IMR-90 (cell line): ENCODE data around the gene BNIP2. TPM values are rescaled to one million over a fixed set of nuclear protein-coding genes. Genes with fewer than 3 reads are reported as not detected.

Experiments
- ATAC-seq: fragments of 200-7000 bp; cut with Tn5 transposase; 2 replicates; pipeline ENCODE4 v1.9.1; 2020; ENCODE audit warnings: low read depth, mild to moderate bottlenecking, moderate library complexity
- BruUV-seq: library from RNA; stranded (reverse); fragments of 400-500 nt; replicated peaks from 2 replicates; lab custom pipeline; 2021; lab: Mats Ljungman, UMichigan
- CTCF ChIA-PET: fragments of 300-600 bp; formaldehyde crosslinking; extraction: SDS; loops from one replicate; lab custom pipeline; 2021; ENCODE audit warnings: antibody characterized with exemption; lab: Yijun Ruan, JAX
- POLR2A ChIA-PET: fragments of 300-600 bp; sonication (Branson Sonifier 250); formaldehyde crosslinking; loops from one replicate; lab custom pipeline; 2022; ENCODE audit warnings: antibody characterized with exemption; ENCODE audit not compliant: unreplicated experiment; lab: Charles Lee
- DNase-seq: peaks from one replicate; pipeline ENCODE4 v3.0.0; 2013
- H2AFZ ChIP-seq: replicated peaks from 2 replicates; pipeline ENCODE3; 2013; ENCODE audit warnings: low read length, mild to moderate bottlenecking; ENCODE audit not compliant: poor library complexity
- H2AK5ac ChIP-seq: 2 replicates; pipeline ENCODE4 v1.6.1; 2013; ENCODE audit warnings: low read depth, low read length, inconsistent platforms
- H2AK9ac ChIP-seq: replicated peaks from 2 replicates; pipeline ENCODE3; 2013; ENCODE audit warnings: mild to moderate bottlenecking, low read depth, low read length, moderate library complexity; ENCODE audit not compliant: poor library complexity
- H2BK120ac ChIP-seq: 2 replicates; pipeline ENCODE4 v1.6.1; 2013; ENCODE audit warnings: low read depth, low read length, inconsistent platforms
- H2BK15ac ChIP-seq: 3 replicates; pipeline ENCODE4 v1.6.1; 2013; ENCODE audit warnings: low read depth, low read length, inconsistent platforms
- H2BK20ac ChIP-seq: 2 replicates; pipeline ENCODE4 v1.6.1; 2013; ENCODE audit warnings: low read depth, mild to moderate bottlenecking, inconsistent platforms, low read length, moderate library complexity
- H2BK5ac ChIP-seq: 2 replicates; pipeline ENCODE4 v1.6.1; 2013; ENCODE audit warnings: mild to moderate bottlenecking, low read depth, low read length, inconsistent platforms; ENCODE audit not compliant: poor library complexity, severe bottlenecking
- H3K14ac ChIP-seq: replicated peaks from 2 replicates; pipeline ENCODE4 v1.6.1; 2013; ENCODE audit warnings: low read depth, low read length, inconsistent platforms
- H3K18ac ChIP-seq: 2 replicates; pipeline ENCODE4 v1.6.1; 2013; ENCODE audit warnings: low read depth, low read length, control low read depth
- H3K23ac ChIP-seq: 2 replicates; pipeline ENCODE4 v1.6.1; 2013; ENCODE audit warnings: low read depth, low read length, inconsistent platforms
- H3K27ac ChIP-seq: 2 replicates; pipeline ENCODE4 v1.5.1; 2013; ENCODE audit warnings: mild to moderate bottlenecking, control low read depth, low read length; ENCODE audit not compliant: insufficient read depth
- H3K27me3 ChIP-seq: 2 replicates; pipeline ENCODE4 v1.6.1; 2013; ENCODE audit warnings: low read length; ENCODE audit not compliant: control insufficient read depth, insufficient read depth
- H3K36me3 ChIP-seq: 2 replicates; pipeline ENCODE4 v1.6.1; 2013; ENCODE audit warnings: low read length, mixed read lengths; ENCODE audit not compliant: control insufficient read depth, insufficient read depth
- H3K4ac ChIP-seq: 2 replicates; pipeline ENCODE4 v1.6.1; 2013; ENCODE audit warnings: low read depth, low read length, inconsistent platforms
- H3K4me1 ChIP-seq: 2 replicates; pipeline ENCODE4 v1.6.1; 2013; ENCODE audit warnings: low read length, mixed read lengths; ENCODE audit not compliant: control insufficient read depth, insufficient read depth
- H3K4me2 ChIP-seq: 2 replicates; pipeline ENCODE4 v1.6.1; 2013; ENCODE audit warnings: low read depth, mild to moderate bottlenecking, control low read depth, low read length, moderate library complexity
- H3K4me3 ChIP-seq: 2 replicates; pipeline ENCODE4 v1.5.1; 2013; ENCODE audit warnings: low read depth, mild to moderate bottlenecking, control low read depth, low read length, moderate library complexity; ENCODE audit not compliant: insufficient read depth
- H3K56ac ChIP-seq: 2 replicates; pipeline ENCODE4 v1.6.1; 2013; ENCODE audit warnings: low read length, inconsistent platforms; ENCODE audit not compliant: insufficient read depth; ENCODE audit errors: extremely low read depth
- H3K79me1 ChIP-seq, 2 experiments: 2 replicates each; pipeline ENCODE4 v1.6.1; 2013; ENCODE audit warnings: low read length in 2 of 2, inconsistent platforms in 1 of 2, low read depth in 1 of 2
- H3K9ac ChIP-seq: 2 replicates; pipeline ENCODE4 v1.6.1; 2013; ENCODE audit warnings: low read depth, low read length, control low read depth
- H3K9me1 ChIP-seq: 2 replicates; pipeline ENCODE4 v1.6.1; 2013; ENCODE audit warnings: low read length, inconsistent platforms; ENCODE audit not compliant: insufficient read depth
- H3K9me3 ChIP-seq: 2 replicates; pipeline ENCODE4 v1.6.1; 2013; ENCODE audit warnings: low read length; ENCODE audit not compliant: control insufficient read depth, insufficient read depth
- H4K20me1 ChIP-seq: 2 replicates; pipeline ENCODE4 v1.6.1; 2013; ENCODE audit warnings: low read length, inconsistent platforms; ENCODE audit not compliant: insufficient read depth
- H4K5ac ChIP-seq: 2 replicates; pipeline ENCODE4 v1.6.1; 2013; ENCODE audit warnings: mild to moderate bottlenecking, low read depth, low read length, control low read depth
- H4K8ac ChIP-seq, 2 experiments: 2 replicates each; pipeline ENCODE4 v1.6.1; 2013; ENCODE audit warnings: low read depth in 2 of 2, low read length in 2 of 2, control low read depth in 1 of 2, inconsistent platforms in 1 of 2
- H4K91ac ChIP-seq: 2 replicates; pipeline ENCODE4 v1.6.1; 2013; ENCODE audit warnings: low read depth, low read length, inconsistent platforms; ENCODE audit not compliant: insufficient read depth
- BHLHE40 ChIP-seq: fragments of 150-350 bp; IDR thresholded peaks from 2 replicates; pipeline ENCODE4 v1.6.1; 2016; ENCODE audit warnings: mild to moderate bottlenecking, low read depth, low read length
- CEBPB ChIP-seq: IDR thresholded peaks from 2 replicates; pipeline ENCODE4 v1.6.1; 2012; ENCODE audit warnings: low read depth, low read length, improper control_type of control experiment
- CHD1 ChIP-seq: IDR thresholded peaks from 2 replicates; pipeline ENCODE4 v1.6.1; 2012; ENCODE audit warnings: low read depth, low read length, improper control_type of control experiment
- FOS ChIP-seq: fragments of 150-350 bp; IDR thresholded peaks from 2 replicates; pipeline ENCODE4 v1.6.1; 2016; ENCODE audit warnings: low read depth, low read length
- MAFK ChIP-seq: IDR thresholded peaks from 2 replicates; pipeline ENCODE4 v1.6.1; 2012; ENCODE audit warnings: low read depth, low read length, improper control_type of control experiment
- MAZ ChIP-seq: IDR thresholded peaks from 2 replicates; pipeline ENCODE4 v1.6.1; 2012; ENCODE audit warnings: low read depth, mild to moderate bottlenecking, low read length, improper control_type of control experiment, moderate library complexity, borderline replicate concordance
- MXI1 ChIP-seq: IDR thresholded peaks from 2 replicates; pipeline ENCODE4 v1.6.1; 2012; ENCODE audit warnings: low read depth, mild to moderate bottlenecking, low read length, moderate library complexity, borderline replicate concordance
- NFE2L2 ChIP-seq: fragments of 150-350 bp; IDR thresholded peaks from 2 replicates; pipeline ENCODE4 v1.6.1; 2016; ENCODE audit warnings: low read depth, mild to moderate bottlenecking, low read length
- RAD21 ChIP-seq: IDR thresholded peaks from 2 replicates; pipeline ENCODE4 v1.6.1; 2012; ENCODE audit warnings: low read length, improper control_type of control experiment
- RFX5 ChIP-seq: IDR thresholded peaks from 2 replicates; pipeline ENCODE4 v1.8.0; 2012; ENCODE audit warnings: low read depth, mild to moderate bottlenecking, low read length, moderate library complexity
- SMC3 ChIP-seq: fragments of 150-350 bp; IDR thresholded peaks from 2 replicates; pipeline ENCODE4 v1.6.1; 2016; ENCODE audit warnings: low read depth, mild to moderate bottlenecking, antibody characterized with exemption, low read length, moderate library complexity
- WGBS, 2 experiments: methylation state at CpG; one replicate each; pipeline versions ENCODE4 v1.1.5 to v1.1.7; 2013; ENCODE audit warnings: missing lambda C conversion rate in 2 of 2; ENCODE audit not compliant: insufficient read length in 1 of 2; ENCODE audit errors: extremely low coverage in 2 of 2; 5-methylcytosine and 5-hydroxymethylcytosine counted together
- dilution Hi-C: fragments of 300-500 bp; cut with HindIII; formaldehyde crosslinking; loops from one replicate; pipeline ENCODE4 v1.14.3; 2018; ENCODE audit warnings: low sequenced_read_pairs; ENCODE audit not compliant: unreplicated experiment
- in situ Hi-C: fragments of 300-500 bp; cut with MboI; formaldehyde crosslinking; loops from 3 replicates; pipeline ENCODE4 v1.14.3; 2019; ENCODE audit warnings: low sequenced_read_pairs, inconsistent platforms, mixed read lengths
- intact Hi-C: fragments of 100-400 bp; cut with micrococcal nuclease; formaldehyde crosslinking; loops from 2 replicates; pipeline ENCODE4 v1.10.0; 2022
- polyA plus RNA-seq, 3 experiments: library from polyadenylated mRNA; depleted of rRNA; stranded (reverse); fragments of >200 nt; gene quantifications; 2 replicates each; pipeline ENCODE4 v1.2.3, GENCODE V29; 2012; ENCODE audit warnings: low replicate concordance in 1 of 3
- total RNA-seq: library from RNA; depleted of rRNA; stranded (reverse); fragments of >200 nt; gene quantifications from 2 replicates; pipeline ENCODE4 v1.2.3, GENCODE V29; 2012
- TF ChIP-seq, protein P1 (sequence below): fragments of 150-350 bp; IDR thresholded peaks from 2 replicates; pipeline ENCODE4 v1.6.1; 2017; ENCODE audit warnings: mild to moderate bottlenecking, antibody characterized with exemption, low read length, low read depth
- TF ChIP-seq, protein P2 (sequence below): fragments of 150-350 bp; IDR thresholded peaks from 2 replicates; pipeline ENCODE4 v1.6.1; 2016; ENCODE audit warnings: low read depth, mild to moderate bottlenecking, low read length, moderate library complexity, borderline replicate concordance

Gene BNIP2
- total and polyA plus RNA-seq, 2 of the 4 experiments (the other 2 are of a cell fraction): 36.9 to 47.3 TPM

DNA sequence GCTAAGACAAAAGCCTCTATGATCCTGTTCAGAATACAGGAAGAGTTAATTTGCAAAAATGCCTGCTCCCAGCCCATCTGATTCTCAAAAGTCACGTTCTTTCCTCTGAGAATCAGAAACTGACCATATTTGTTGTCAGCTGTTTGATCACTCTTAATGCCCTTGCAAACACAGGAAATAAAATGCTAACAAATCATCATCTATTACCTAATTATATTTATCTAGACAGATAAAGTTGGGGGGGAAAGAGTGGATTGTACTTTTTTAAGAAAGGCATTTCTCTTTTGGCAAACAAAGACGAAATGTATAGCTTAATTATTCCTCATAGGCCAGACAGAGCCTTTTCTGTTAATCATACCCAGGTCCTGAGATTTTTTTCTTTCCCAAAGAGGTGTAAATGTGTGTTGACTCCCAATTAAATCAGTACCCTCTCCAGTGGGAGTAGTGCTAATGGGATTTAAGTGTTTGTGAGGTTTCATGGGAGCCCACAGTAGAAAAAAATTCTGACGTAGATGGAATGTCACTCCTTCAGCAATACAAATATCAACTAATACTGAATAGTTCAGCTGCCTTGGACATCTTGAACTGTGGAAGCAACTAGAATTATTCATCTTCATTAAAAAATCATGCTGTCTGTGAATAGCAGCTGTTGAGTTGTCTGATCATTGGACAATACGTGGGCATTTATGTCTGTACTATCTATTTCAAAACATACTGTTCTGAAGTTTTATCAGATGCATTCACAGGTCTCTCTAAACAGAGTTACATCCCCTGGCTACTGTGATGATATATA is 22.5 kb upstream of the BNIP2 start:
- H3K9me1 ChIP-seq: no peaks in the 10 kb centered on the region
- H3K9me3 ChIP-seq: no peaks in the 10 kb centered on the region
- no peaks in the 10 kb centered on the region for H3K79me1 ChIP-seq
- no peak overlapping the region for H2AK5ac ChIP-seq
- H3K4me3 ChIP-seq: no peak overlapping the region
- no peak overlapping the region for H3K4me2 ChIP-seq
- no peak overlapping the region for H3K4ac ChIP-seq
- no peaks in the 10 kb centered on the region for H3K36me3 ChIP-seq
- intact Hi-C loops: no loop called here
- no peaks in the 10 kb centered on the region for H3K4me1 ChIP-seq
- H2AFZ ChIP-seq: no peak overlapping the region
- in situ Hi-C loops: loop anchor here (10.0 kb wide), 1 partner anchor 473 kb away; no protein-coding TSS in a partner anchor
- no peak overlapping the region for H3K27ac ChIP-seq
- no TSS peak for BruUV-seq
- H2BK15ac ChIP-seq: no peak overlapping the region
- H2BK120ac ChIP-seq: no peak overlapping the region
- H2AK9ac ChIP-seq: no peak overlapping the region
- H3K23ac ChIP-seq: no peak overlapping the region
- H3K27me3 ChIP-seq: no peaks in the 10 kb centered on the region; the same call in 1 of the 2 replicates
- H3K18ac ChIP-seq: no peak overlapping the region
- no peak for TF ChIP-seq NFE2L2
- TF ChIP-seq RAD21: no peak
- TF ChIP-seq, protein P1, sequence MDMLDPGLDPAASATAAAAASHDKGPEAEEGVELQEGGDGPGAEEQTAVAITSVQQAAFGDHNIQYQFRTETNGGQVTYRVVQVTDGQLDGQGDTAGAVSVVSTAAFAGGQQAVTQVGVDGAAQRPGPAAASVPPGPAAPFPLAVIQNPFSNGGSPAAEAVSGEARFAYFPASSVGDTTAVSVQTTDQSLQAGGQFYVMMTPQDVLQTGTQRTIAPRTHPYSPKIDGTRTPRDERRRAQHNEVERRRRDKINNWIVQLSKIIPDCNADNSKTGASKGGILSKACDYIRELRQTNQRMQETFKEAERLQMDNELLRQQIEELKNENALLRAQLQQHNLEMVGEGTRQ: no peak
- TF ChIP-seq MXI1: no peak
- no peak for TF ChIP-seq CHD1
- TF ChIP-seq FOS: no peak
- no peak for TF ChIP-seq CEBPB
- TF ChIP-seq MAZ: no peak
- no peak for TF ChIP-seq RFX5
- TF ChIP-seq MAFK: no peak
- TF ChIP-seq, protein P2, sequence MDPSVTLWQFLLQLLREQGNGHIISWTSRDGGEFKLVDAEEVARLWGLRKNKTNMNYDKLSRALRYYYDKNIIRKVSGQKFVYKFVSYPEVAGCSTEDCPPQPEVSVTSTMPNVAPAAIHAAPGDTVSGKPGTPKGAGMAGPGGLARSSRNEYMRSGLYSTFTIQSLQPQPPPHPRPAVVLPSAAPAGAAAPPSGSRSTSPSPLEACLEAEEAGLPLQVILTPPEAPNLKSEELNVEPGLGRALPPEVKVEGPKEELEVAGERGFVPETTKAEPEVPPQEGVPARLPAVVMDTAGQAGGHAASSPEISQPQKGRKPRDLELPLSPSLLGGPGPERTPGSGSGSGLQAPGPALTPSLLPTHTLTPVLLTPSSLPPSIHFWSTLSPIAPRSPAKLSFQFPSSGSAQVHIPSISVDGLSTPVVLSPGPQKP: no peak
- TF ChIP-seq SMC3: no peak
- TF ChIP-seq BHLHE40: no peak
- DNase-seq (no peak), ATAC-seq (no peak)
- no peak overlapping the region for H4K8ac ChIP-seq
- dilution Hi-C loops: no loop called here
- H2BK5ac ChIP-seq: no peak overlapping the region
- H3K14ac ChIP-seq: no peak overlapping the region
- WGBS, 2 experiments: 20% methylated on average over 1 of the region's 4 CpGs; no CpG with 5 or more reads in 1 of the 2 experiments
- no peaks in the 10 kb centered on the region for H4K20me1 ChIP-seq
- no peak overlapping the region for H2BK20ac ChIP-seq
- H4K5ac ChIP-seq: no peak overlapping the region
- no peak overlapping the region for H3K56ac ChIP-seq
- H3K9ac ChIP-seq: no peak overlapping the region
- CTCF ChIA-PET: interaction anchor here (1.0 kb wide), 1 partner anchor 21 kb away, joined by 3 read pairs; no protein-coding TSS in a partner anchor
- POLR2A ChIA-PET: no interaction called here
- H4K91ac ChIP-seq: no peak overlapping the region
